Epidermal melanocyte (primary cell): ENCODE measurements around the gene ZNF778.

ENCODE experiments used
- DNase-seq: peaks from one replicate; pipeline ENCODE4 v3.0.0; 2011; ENCODE audit warnings: low spot score; ENCODE audit not compliant: insufficient read length

Gene ZNF778

DNA sequence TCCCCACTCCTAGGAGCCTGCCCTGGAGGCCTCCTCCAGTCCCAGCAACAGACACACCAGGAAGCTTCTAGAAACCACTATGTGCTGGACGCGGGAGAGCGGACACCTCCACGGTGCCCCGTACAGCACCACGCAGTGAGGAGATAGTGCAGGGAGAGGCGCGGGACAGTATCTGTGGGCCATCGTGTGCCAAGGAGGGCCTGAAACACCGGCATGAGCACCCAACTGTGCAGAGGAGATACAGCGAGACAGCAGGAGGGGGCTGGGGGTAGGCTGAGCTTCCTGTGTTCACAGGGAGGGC, 57.7 kb downstream of the ZNF778 start:
- DNase-seq: no peak

DNA sequence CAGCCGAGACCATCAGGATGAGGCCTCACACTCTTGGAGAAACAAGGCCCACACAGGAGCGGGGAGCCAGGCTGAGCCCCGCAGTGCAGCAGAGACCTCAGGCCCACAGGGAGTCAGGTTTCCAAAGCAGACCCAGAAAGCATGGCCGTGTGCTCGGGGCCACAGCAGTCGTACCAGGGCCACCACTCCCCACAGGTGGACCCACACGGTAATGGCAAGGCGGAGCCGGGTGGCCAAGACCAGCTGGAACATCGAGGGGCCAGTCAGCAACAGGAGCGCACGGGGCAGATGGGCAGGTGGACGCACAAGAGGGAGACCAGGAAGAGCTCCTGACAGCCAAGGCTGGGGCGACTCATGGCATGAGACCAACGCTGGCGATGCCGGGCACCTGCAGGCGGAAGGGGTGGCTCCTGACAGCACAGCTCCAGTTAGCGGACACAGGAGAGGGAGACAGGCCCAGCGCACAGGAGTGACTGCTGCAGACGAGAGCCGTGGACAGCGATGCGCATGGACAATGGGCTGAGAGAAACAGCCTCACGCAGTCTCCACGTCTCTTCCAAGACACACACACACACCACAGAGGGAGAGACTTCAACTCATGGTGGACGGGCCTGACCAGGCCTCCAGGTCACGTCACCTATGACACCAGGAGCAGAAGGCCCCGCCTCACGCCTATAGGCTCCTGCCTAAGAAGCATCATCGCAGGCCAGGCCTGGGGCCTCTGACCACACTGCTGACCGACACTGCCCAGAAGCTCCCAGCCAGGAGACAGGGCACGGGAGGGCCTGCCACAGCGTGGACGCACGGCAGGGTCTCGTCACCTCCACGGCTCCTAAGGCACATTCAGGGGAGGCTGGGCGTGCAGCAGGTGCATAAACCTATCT, 58.6 kb downstream of the ZNF778 start:
- DNase-seq: no peak

DNA sequence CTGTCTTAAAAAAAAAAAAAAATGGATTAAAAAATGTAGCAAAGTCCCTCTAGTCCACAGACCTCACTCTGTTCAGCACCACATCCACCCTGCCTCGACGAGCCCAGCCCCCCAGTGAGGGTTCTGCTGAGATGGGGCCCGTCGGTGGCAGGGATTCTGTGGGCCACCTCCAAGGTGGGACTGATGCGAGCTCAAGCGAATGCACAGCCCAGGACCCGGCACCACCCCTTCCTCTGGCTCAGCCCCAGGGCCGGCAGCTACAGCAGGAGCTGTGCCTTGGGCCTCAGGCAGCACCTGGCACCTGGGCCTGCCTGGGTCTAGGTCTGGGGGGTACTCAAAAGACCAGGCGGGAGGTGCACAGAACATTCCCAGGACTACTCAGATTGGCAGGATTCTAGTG, 59.5 kb downstream of the ZNF778 start:
- no peak for DNase-seq

DNA sequence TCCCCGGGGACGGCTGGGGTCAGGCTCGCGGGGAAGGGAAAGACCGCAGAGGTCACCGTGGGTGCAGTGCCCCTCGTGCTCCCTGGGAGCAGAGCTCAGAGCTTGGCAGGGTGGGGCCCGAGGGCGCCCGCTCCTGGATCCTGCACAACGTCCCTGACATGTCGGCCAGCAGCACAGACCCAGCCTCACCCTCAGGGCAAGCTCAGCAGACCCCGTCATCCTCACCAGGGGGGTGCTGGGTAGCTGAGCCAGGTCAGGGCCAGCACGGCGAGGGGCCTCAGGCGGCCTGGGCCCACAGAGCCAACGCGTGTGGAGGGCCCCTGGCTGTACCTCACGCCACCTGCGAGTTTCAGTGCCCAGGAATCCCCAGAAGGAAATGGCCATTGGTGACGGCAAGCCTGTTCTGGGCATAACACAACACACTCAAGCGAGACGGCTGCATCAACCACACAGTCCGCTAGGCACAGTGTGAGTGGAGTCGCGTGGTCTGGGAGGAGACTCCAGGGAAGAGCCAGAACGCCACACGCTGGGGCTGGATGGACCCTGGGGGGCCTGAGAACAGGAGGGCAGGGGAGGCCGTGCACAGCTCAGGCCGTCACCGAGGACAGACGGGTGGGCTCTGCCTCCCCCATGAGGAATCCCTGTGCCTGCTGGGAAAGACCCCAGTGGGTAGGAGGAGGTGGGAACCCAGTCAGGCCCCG, 60.3 kb downstream of the ZNF778 start:
- no peak for DNase-seq

DNA sequence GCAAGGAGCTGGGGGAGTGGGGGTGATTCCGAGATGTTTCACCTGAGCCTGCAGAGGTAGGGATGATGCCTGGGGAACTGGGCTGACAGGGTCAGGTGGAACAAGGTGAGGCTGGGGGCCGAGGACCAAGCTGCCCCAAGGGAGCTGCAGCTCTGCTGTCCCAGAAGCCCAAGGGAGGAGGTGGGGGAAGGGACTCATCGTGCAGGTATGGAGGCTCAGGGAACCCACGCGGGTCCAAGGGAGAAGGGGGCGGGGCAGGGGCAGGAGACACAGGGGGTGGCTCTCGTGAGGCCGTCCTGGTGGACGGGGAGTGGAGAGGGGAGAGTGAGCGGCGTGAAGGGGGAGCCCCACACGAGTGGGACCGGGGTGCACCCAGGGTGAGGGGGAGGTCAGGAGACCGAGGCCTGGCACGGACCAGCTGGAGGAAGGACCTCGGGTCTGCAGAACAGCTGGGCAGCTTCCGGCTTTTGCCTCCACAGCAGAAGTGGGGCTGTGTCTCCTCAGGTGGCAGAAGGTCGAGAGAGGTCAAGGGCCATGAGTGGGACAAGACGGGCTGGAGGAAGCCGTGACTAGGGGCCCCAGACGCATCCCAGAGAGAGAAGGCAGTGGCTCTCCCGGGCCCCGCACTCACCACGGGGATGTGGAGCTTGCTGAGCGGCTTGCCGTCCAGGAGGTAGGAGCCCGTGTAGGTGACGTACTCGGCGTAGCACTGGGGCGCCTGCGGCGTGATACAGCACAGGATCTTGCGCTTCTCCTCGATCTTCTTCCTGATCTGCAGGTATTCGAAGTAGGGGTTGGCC, 61.1 kb downstream of the ZNF778 start:
- DNase-seq: no peak

DNA sequence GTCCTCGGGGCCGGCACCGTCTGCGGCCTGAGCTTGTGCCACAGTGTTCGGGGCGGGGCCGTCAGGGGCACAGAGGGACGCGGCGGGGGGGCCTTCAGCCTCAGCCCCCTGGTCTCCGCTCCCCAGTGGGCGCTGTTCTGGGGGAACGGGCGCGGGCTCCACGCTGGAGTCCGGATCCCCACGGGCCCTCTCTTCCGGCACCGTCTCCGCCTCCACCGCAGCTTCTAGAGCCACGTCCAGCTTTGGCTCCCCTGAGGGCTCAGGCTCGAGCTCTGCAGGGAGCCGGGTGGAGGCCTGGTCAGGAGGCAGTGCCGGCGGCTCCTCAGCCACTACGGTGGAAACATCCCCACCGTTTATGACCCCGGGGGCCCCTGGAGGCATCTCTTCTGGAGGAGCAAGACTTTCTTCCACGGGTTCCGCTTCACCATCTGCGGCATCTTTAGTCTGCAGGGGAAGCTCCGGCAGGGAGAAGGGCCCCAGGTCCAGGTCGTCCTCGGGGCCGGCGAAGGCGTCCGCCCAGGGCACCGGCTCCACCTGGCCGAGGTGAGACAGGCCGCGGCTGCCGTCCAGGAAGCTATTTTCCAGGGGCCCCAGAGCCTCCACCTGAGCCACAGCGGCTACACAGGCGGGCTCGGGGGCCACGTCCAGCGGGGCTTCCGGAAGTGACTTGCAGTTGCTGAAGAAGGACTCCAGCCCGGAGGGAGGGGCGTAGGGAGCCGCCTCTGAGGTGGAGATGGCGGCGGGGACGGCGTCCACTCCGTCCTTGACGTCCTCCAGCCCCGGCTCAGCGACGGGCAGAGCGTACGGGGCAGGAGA, 62.4 kb downstream of the ZNF778 start:
- no peak for DNase-seq

DNA sequence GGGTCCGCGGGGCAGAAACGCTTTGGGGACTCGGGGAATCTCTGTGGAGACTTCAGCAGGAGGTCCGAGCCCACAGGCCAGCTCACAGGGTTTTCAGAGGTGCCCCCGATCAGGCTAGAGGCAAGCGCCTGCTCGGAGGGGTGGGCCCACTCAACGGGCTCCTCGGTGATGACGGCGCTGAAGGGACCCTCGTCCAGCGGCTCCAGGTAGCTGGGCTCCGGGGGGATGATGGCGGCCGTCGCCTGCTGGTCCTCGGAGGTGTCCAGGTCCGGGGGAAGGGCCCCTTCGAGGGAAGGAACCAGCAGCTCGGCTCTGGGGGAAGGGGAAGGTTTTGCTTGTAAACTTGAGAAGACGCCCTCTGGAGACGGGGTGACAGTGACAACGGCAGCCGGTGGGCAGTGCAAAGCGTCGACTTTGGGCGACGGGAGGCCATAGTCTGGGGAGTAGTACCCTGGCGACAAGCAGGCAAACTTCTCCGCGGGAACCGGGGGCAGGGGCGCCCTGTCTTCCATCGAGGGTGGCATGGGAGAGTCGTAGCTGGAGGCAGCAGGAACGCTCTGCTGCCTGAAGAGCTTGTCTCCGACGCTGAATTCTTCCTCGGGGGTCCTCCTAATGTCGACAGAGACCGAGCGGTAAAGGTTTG, 63.2 kb downstream of the ZNF778 start:
- DNase-seq: no peak

DNA sequence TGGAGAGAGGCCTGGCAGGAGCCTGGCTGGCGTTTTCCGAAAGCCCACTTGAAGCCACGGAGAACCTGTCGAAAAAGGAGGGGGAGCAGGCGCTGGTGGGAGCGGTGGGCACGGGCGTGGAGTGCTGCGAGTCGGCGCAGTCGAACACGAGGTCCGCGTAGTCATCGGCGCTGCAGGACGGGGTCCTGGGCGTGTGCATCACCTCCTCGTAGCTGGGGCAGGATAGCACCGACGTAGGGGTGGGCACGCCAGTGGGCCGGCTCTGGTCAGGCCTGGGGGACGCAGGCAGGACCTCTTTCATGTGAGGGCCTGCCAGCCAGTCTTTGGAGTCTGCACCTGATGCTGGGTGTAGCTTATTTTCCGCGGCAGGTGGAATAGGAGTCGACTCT, 63.7 kb downstream of the ZNF778 start:
- no peak for DNase-seq

DNA sequence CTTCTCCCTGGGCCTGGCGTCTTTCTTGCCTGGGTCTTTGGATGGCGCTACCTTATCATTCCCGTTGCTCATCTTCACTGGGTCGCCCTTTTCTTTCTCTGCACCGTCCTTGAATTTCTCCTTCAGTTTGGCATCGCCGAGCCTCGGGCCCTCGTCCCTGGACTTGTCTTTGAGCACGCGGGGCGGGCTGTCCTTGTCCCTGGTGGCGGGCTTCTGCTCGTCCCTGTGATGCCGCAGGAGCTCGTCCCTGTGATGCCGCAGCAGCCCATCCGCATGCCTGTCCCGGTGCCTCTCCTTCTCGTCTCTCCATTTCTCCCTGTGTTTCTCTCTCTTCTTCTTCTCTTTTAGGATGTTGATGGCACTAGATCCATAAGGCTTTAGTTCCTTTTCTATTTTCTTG, 64.3 kb downstream of the ZNF778 start:
- DNase-seq: no peak

DNA sequence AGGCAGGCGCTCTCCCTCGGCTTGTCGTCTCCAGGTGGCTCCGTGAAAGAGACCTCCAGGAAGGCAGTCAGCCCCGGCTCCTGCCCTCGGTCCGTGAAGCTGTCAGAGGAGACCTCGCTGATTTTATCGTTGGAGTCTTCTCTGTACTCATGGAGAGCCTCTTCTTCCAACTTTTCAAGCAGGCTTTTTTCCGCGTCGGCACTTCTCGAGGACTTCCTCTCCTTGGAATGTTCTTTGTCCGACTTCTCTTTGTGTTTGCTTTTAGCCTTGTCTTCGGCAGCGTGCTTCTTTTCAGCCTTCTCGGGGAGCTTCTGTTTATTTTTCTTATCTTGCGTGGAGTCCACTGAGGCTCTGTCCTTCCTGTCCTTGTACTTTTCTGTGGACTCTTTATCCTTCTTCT, 65.0 kb downstream of the ZNF778 start:
- no peak for DNase-seq

DNA sequence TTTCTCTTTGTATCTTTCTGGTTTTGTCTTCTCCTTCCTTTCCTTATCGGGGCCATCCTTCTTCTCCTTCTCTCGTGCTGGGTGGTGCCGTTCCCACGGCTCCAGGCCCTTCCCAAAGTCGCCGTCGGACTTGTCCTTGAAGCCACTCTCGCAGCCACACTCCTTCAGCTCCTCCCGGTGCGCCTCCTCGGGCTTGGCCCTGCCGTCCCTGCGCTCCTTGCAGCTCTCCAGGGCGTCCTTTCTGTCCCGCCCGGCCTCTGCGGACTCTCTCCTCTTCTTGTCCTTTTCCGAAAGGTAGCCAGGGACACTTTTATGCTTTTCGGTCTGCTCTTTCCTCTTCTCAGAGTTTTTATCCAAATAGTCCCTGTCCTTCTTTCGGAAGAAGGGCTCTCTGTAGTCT, 65.9 kb downstream of the ZNF778 start:
- DNase-seq: no peak

DNA sequence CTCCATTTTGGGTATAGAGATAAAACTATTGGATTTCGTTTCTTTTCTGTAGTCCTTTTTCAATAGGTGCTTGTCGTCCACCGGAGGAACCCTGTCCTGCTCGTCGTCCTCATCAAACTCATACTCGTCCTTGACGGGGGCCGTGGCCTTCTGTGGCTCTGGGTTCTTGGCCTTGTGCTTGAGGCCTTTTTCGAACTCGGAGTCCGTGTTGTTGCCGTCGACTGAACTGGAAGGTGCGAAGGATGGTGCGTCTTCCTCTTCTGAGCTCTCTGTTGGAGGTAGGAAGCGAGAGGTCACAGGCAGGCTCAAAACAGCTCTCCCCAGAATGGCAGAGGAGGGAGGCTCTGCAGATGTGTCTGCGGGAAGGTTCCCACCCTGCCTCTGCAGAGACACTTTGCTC, 67.9 kb downstream of the ZNF778 start:
- no peak for DNase-seq

DNA sequence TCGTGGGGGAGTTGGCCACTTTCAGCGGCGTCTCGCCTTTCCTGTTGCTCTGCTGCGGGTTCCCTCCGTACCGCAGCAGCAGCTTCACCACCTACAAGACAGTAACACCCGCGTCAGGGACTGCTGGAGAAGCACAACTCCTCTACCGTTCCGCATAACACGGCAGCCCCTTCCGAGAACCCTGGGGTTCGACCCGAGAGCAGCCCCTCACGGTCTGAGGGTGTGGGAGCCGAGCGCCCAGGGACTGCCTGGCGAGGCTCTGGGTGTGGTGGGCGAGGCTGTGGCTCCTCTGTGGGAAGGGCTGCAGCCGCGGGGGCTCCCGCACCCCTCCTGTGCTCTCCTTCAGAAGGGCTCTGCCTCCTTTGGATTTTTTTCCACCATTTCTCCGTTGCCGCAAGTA, 68.6 kb downstream of the ZNF778 start:
- no peak for DNase-seq
